HG03095 (cell line): ENCODE data around the gene PDXP.
"Not testable (repeated sequence)": the region's sequence is repeated elsewhere in the genome, so short reads cannot be mapped to it uniquely, and the experiment has no call there.

Source experiments
- ATAC-seq: cut with Tn5 transposase; IDR thresholded peaks from one replicate; pipeline ENCODE4 v1.9.1; 2021; ENCODE audit warnings: moderate library complexity; ENCODE audit not compliant: unreplicated experiment

The PDXP gene

GRCh38 chr22:37658133-37659065, at the start of gene PDXP:
Gene PDXP (plus strand): TSS chr22:37658723. CDS start chr22:37658783, 60 bp downstream.
- peak; percentile 64 for ATAC-seq

GRCh38 chr22:37609240-37610152, 49.0 kb upstream of the PDXP start:
- no peak for ATAC-seq

- not testable (repeated sequence) for ATAC-seq
Measured at GRCh38 chr22:37610153-37610475, 48.4 kb upstream of the PDXP start.

GRCh38 chr22:37610480-37611129, 47.9 kb upstream of the PDXP start:
- no peak for ATAC-seq

GRCh38 chr22:37611207-37611606, 47.3 kb upstream of the PDXP start:
- no peak for ATAC-seq

GRCh38 chr22:37616201-37617083, 42.1 kb upstream of the PDXP start:
- no peak for ATAC-seq

GRCh38 chr22:37617431-37617830, 41.1 kb upstream of the PDXP start:
- ATAC-seq, result no peak

- no peak for ATAC-seq
Measured at GRCh38 chr22:37618072-37618656, 40.4 kb upstream of the PDXP start.

GRCh38 chr22:37618674-37619073, 39.8 kb upstream of the PDXP start:
- no peak for ATAC-seq

GRCh38 chr22:37619991-37620390, 38.5 kb upstream of the PDXP start:
- no peak for ATAC-seq

DNA sequence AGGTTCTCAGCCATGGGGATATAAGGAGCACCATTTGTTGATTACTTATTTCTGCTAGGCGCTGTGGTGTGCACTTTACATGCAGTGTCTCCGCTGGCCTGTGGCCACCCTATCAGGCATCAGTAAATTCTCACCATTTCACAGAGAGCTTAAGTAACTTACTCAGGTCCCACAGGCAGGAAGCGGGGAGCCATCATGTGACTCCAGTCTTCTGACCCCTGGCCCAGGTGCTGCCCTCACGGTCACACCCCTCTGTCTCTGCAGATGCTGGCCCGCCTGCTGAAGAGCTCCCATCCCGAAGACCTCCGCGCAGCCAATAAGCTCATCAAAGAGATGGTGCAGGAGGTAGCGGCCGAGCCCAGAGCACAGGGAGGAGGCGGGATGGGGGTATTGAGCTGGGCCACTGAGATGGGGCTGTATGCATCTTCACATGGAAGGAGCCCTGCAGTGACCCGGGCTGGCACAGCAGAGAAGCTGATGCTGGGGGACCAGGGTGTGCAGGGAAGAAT, 37.1 kb upstream of the PDXP start:
- ATAC-seq, result no peak

DNA sequence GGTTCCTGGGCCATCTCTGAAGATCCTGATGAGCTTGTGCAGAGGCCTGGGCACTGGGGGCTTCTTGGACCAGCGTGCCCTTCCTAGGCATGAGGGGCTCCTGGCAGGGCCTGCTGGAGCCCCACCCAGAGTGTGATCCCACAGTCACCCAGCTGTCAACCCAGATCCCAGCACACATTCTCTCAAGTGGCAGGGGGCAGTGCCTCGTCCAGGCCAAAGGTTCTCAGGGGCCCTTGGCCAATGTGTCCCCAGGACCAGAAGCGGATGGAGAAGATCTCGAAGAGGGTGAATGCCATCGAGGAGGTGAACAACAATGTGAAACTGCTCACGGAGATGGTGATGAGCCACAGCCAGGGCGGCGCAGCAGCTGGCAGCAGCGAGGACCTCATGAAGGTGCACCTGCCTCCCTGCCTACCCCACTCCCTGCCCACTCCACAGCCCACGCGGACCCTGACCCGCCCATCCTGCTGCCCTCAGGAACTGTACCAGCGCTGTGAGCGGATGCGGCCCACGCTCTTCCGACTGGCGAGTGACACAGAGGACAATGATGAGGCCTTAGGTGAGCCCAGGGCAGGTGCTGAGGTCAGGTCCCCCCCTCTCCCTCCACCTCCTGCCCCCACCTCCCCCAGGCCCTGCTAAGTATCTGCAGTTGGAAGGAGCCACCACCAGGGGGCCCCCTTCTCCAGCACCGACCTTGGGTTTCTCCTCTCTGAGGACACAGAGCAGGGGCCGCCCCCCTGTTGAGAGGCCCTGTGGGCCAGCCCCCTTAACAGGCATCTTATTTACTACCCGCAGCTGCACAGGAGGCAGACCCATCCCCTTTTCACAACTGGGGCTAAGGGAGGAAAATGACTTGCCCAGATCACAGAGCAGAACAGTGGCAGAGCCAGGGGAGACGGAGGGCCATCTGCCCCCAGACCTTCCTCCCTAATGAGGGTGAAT, 35.2 kb upstream of the PDXP start:
- ATAC-seq, result no peak

- ATAC-seq, result no peak
Measured at GRCh38 chr22:37624017-37624365, 34.5 kb upstream of the PDXP start.

GRCh38 chr22:37624876-37625275, 33.6 kb upstream of the PDXP start:
- no peak for ATAC-seq

- ATAC-seq, result no peak
Measured at GRCh38 chr22:37625737-37626136, 32.8 kb upstream of the PDXP start.

GRCh38 chr22:37626144-37626543, 32.4 kb upstream of the PDXP start:
- ATAC-seq, result no peak

- no peak for ATAC-seq
Measured at GRCh38 chr22:37626556-37627075, 31.9 kb upstream of the PDXP start.

DNA sequence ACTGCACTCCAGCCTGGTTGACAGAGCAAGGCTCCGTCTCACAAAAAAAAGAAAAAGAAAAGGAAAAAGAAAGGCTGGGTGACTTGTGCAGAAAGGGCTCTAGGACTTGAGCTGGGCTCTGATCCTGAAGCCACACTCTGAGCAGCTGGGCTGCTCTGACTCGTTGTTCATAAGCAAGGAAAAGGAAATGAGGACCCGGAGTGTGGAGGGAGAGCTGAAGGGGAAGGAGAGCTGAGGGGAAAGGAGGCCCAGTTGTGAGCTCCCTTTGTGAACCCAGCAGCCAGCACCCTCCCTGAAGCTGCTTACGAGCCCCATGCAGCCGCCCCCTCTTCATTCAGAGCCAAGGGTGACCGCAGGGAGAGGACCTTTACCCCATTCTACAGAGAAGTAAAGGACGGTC, 31.4 kb upstream of the PDXP start:
- no peak for ATAC-seq
